H1 (cell line): ENCODE measurements around the gene KCNJ9. TPM values are rescaled to one million over a fixed set of nuclear protein-coding genes. Genes with fewer than 3 reads are reported as not detected.

Experiments used
- CTCF ChIA-PET: fragments of 300-600 bp; sonication (Branson Sonifier 250); formaldehyde crosslinking; loops from one replicate; lab custom pipeline; 2021; ENCODE audit not compliant: partially characterized antibody; lab: Charles Lee
- POLR2A ChIA-PET: fragments of 300-600 bp; sonication (Branson Sonifier 250); formaldehyde crosslinking; loops from one replicate; lab custom pipeline; 2021; ENCODE audit warnings: inconsistent platforms; ENCODE audit not compliant: partially characterized antibody; lab: Charles Lee
- DNase-seq, 2 experiments: peaks; one replicate each; pipeline versions ENCODE4 v3.0.0 to v3.0.0-alpha.2; 2010 to 2022; ENCODE audit warnings: low spot score in 2 of 2, low read depth in 1 of 2, mixed read lengths in 1 of 2
- FAIRE-seq: peaks from 2 replicates; lab custom pipeline; 2011; peaks lifted over from hg19 to GRCh38; lab: Jason Lieb, UNC
- H2AFZ ChIP-seq: 2 replicates; pipeline ENCODE4 v1.8.1; 2012; ENCODE audit warnings: low read length, inconsistent platforms
- H2AK5ac ChIP-seq: 2 replicates; pipeline ENCODE4 v1.6.1; 2013; ENCODE audit warnings: low read depth, low read length
- H2BK120ac ChIP-seq: replicated peaks from 2 replicates; pipeline ENCODE3; 2013; ENCODE audit warnings: low read depth, low read length, inconsistent platforms
- H2BK12ac ChIP-seq: 2 replicates; pipeline ENCODE4 v1.6.1; 2013; ENCODE audit warnings: low read depth, low read length
- H2BK15ac ChIP-seq: 2 replicates; pipeline ENCODE4 v1.6.1; 2013; ENCODE audit warnings: low read length
- H2BK20ac ChIP-seq: 2 replicates; pipeline ENCODE4 v1.6.1; 2013; ENCODE audit warnings: low read length
- H2BK5ac ChIP-seq: 2 replicates; pipeline ENCODE4 v1.6.1; 2013; ENCODE audit warnings: low read depth, low read length
- H3K14ac ChIP-seq: 2 replicates; pipeline ENCODE4 v1.6.1; 2013; ENCODE audit warnings: inconsistent platforms; ENCODE audit not compliant: insufficient read length
- H3K18ac ChIP-seq: 2 replicates; pipeline ENCODE4 v1.6.1; 2013; ENCODE audit warnings: low read length; ENCODE audit errors: extremely low read depth
- H3K23ac ChIP-seq: 2 replicates; pipeline ENCODE4 v1.6.1; 2013; ENCODE audit warnings: inconsistent platforms; ENCODE audit not compliant: insufficient read length
- H3K23me2 ChIP-seq: 2 replicates; pipeline ENCODE4 v1.6.1; 2013; ENCODE audit warnings: low read depth, low read length
- H3K27ac ChIP-seq: 2 replicates; pipeline ENCODE4 v1.6.1; 2011; ENCODE audit warnings: low read depth, low read length, inconsistent platforms
- H3K27me3 ChIP-seq, 4 experiments: replicated peaks in 1 of 4; 1 replicate in 1 of 4; 2 replicates in 3 of 4; pipeline versions ENCODE4 v1.6.1 to v1.8.1; 2011 to 2013; ENCODE audit warnings: low read length in 3 of 4, mild to moderate bottlenecking in 3 of 4, inconsistent platforms in 2 of 4, mixed read lengths in 2 of 4, moderate library complexity in 1 of 4; ENCODE audit not compliant: control insufficient read depth in 3 of 4, insufficient read depth in 3 of 4; ENCODE audit errors: extremely low read depth in 1 of 4
- H3K36me3 ChIP-seq, 4 experiments: 2 replicates each; pipeline versions ENCODE4 v1.6.1 to v1.8.1; 2011 to 2013; ENCODE audit warnings: mild to moderate bottlenecking in 4 of 4, low read length in 3 of 4, moderate library complexity in 2 of 4, control low read depth in 1 of 4, inconsistent platforms in 1 of 4; ENCODE audit not compliant: insufficient read depth in 4 of 4, control insufficient read depth in 2 of 4
- H3K4ac ChIP-seq: replicated peaks from 2 replicates; pipeline ENCODE3; 2013; ENCODE audit warnings: low read length, low read depth, mixed read lengths, inconsistent platforms; ENCODE audit not compliant: insufficient read length
- H3K4me1 ChIP-seq, 4 experiments: replicated peaks in 1 of 4; 1 replicate in 1 of 4; 2 replicates in 3 of 4; pipeline versions ENCODE4 v1.6.1 to v1.8.1; 2011 to 2013; ENCODE audit warnings: low read length in 3 of 4, inconsistent platforms in 2 of 4, mixed read lengths in 1 of 4; ENCODE audit not compliant: insufficient read depth in 4 of 4, control insufficient read depth in 3 of 4
- H3K4me2 ChIP-seq, 2 experiments: 2 replicates each; pipeline versions ENCODE4 v1.6.1 to v1.8.1; 2011 to 2013; ENCODE audit warnings: low read depth in 2 of 2, low read length in 2 of 2, control low read depth in 1 of 2, inconsistent platforms in 1 of 2, mild to moderate bottlenecking in 1 of 2; ENCODE audit not compliant: insufficient read depth in 1 of 2
- H3K4me3 ChIP-seq, 4 experiments: fragments of 200-600, 300-600 bp in 1 of 4; sonication (generic), shearing (Covaris generic), sonication (Bioruptor Twin) in 1 of 4; 2 replicates each; pipeline versions ENCODE4 v1.5.1 to v1.8.1; 2011 to 2016; ENCODE audit warnings: low read length in 4 of 4, low read depth in 3 of 4, control low read depth in 2 of 4, inconsistent platforms in 2 of 4, mild to moderate bottlenecking in 2 of 4, mixed read lengths in 1 of 4, moderate library complexity in 1 of 4; ENCODE audit not compliant: insufficient read depth in 2 of 4; ENCODE audit errors: extremely low read depth in 1 of 4
- H3K56ac ChIP-seq: replicated peaks from 2 replicates; pipeline ENCODE3; 2013; ENCODE audit warnings: low read depth, mild to moderate bottlenecking, mixed read lengths, low read length, inconsistent platforms; ENCODE audit not compliant: insufficient read length
- H3K79me1 ChIP-seq: 2 replicates; pipeline ENCODE4 v1.6.1; 2013; ENCODE audit warnings: low read depth, low read length, control low read depth
- H3K79me2 ChIP-seq, 2 experiments: 2 replicates each; pipeline versions ENCODE4 v1.6.1 to v1.8.1; 2012 to 2013; ENCODE audit warnings: low read length in 2 of 2, mild to moderate bottlenecking in 2 of 2, inconsistent platforms in 1 of 2; ENCODE audit not compliant: insufficient read depth in 2 of 2, control insufficient read depth in 1 of 2
- H3K9ac ChIP-seq, 4 experiments: replicated peaks in 1 of 4; 1 replicate in 1 of 4; 2 replicates in 3 of 4; pipeline versions ENCODE4 v1.6.1 to v1.8.1; 2011 to 2013; ENCODE audit warnings: low read depth in 3 of 4, low read length in 3 of 4, control low read depth in 2 of 4, mild to moderate bottlenecking in 2 of 4, moderate library complexity in 2 of 4, inconsistent platforms in 1 of 4; ENCODE audit errors: extremely low read depth in 1 of 4
- H3K9me3 ChIP-seq, 2 experiments: 2 replicates each; pipeline versions ENCODE4 v1.6.1 to v1.8.1; 2012 to 2013; ENCODE audit warnings: mild to moderate bottlenecking in 2 of 2, moderate library complexity in 2 of 2, control low read depth in 1 of 2, inconsistent platforms in 1 of 2, low read depth in 1 of 2, low read length in 1 of 2, mixed read lengths in 1 of 2; ENCODE audit not compliant: insufficient read depth in 2 of 2
- H4K20me1 ChIP-seq, 2 experiments: replicated peaks in 1 of 2; 2 replicates each; pipeline versions ENCODE3 to v1.8.1; 2011 to 2013; ENCODE audit warnings: inconsistent platforms in 2 of 2, low read length in 2 of 2, mild to moderate bottlenecking in 1 of 2; ENCODE audit not compliant: insufficient read depth in 2 of 2, control insufficient read depth in 1 of 2
- H4K5ac ChIP-seq: 2 replicates; pipeline ENCODE4 v1.6.1; 2013; ENCODE audit warnings: low read length, low read depth, mixed read lengths, inconsistent platforms; ENCODE audit not compliant: insufficient read length
- H4K8ac ChIP-seq: 2 replicates; pipeline ENCODE4 v1.8.0; 2013; ENCODE audit warnings: mild to moderate bottlenecking, moderate library complexity, low read length, inconsistent platforms; ENCODE audit not compliant: insufficient read depth; ENCODE audit errors: extremely low read depth
- H4K91ac ChIP-seq: replicated peaks from 2 replicates; pipeline ENCODE3; 2013; ENCODE audit warnings: low read length, mixed read lengths, inconsistent platforms; ENCODE audit not compliant: insufficient read length
- CHD2 ChIP-seq: IDR thresholded peaks from 2 replicates; pipeline ENCODE4 v1.6.1; 2012; ENCODE audit warnings: low read length, improper control_type of control experiment
- SAP30 ChIP-seq: fragments of 300-600 bp; sonication (generic); IDR thresholded peaks from 2 replicates; pipeline ENCODE4 v1.7.1; 2012; ENCODE audit warnings: low read length, moderate library complexity, mild to moderate bottlenecking, inconsistent platforms; ENCODE audit not compliant: insufficient read depth, insufficient replicate concordance
- WGBS, 2 experiments: shearing (Covaris generic) in 1 of 2; methylation state at CpG; one replicate each; pipeline versions ENCODE4 v1.1.6 to v1.1.7; 2013 to 2015; ENCODE audit warnings: low lambda C conversion rate in 2 of 2, mixed read lengths in 2 of 2, inconsistent platforms in 1 of 2, low coverage in 1 of 2, missing lambda C conversion rate in 1 of 2; ENCODE audit not compliant: insufficient replicate concordance in 2 of 2, insufficient coverage in 1 of 2, insufficient read length in 1 of 2; ENCODE audit errors: extremely low coverage in 1 of 2, missing lambda C conversion rate in 1 of 2; 5-methylcytosine and 5-hydroxymethylcytosine counted together
- polyA plus RNA-seq, 7 experiments: library from polyadenylated mRNA; depleted of rRNA in 3 of 7; stranded (reverse) in 5 of 7; unstranded in 2 of 7; fragments of >200 nt in 5 of 7; fragments of 200-250 nt in 2 of 7; gene quantifications; 1 replicate in 5 of 7; 2 replicates in 1 of 7; 4 replicates in 1 of 7; pipeline versions ENCODE4 v1.2.1 to v1.2.3, GENCODE V29; 2011 to 2013; ENCODE audit warnings: missing spikeins in 2 of 7, mixed read lengths in 2 of 7
- total RNA-seq: library from RNA; stranded (reverse); fragmentation: NEBNext Ultra II Directional; extraction: Animal tissue kit (Norgen Biotek cat#: 25700); gene quantifications from 2 replicates; pipeline ENCODE4 v1.2.1, GENCODE V29; 2021

The KCNJ9 gene
- total and polyA plus RNA-seq, 2 of the 8 experiments (the other 6 are each of a cell fraction or from before 2014, with no cell fraction given), result 0.02 to 0.13 TPM

GRCh38 chr1:160137216-160137862, 56.0 kb downstream of the KCNJ9 start:
- no peak overlapping the region for H2BK20ac ChIP-seq
- no peak overlapping the region for H4K91ac ChIP-seq
- no peak overlapping the region for H3K4me2 ChIP-seq
- no peak overlapping the region for H3K4ac ChIP-seq
- H3K14ac ChIP-seq, result no peak overlapping the region
- 93% methylated on average over 8 of the region's 8 CpGs; no CpG with 5 or more reads in 1 of the 2 experiments for WGBS, 2 experiments
- no peak overlapping the region for H4K8ac ChIP-seq
- no peak overlapping the region for H2AK5ac ChIP-seq
- H3K56ac ChIP-seq, result no peak overlapping the region
- H4K20me1 ChIP-seq, result no peaks in the 10 kb centered on the region
- POLR2A ChIA-PET, result interaction anchor here (1.0 to 1.3 kb wide), 2 partner anchors 10 to 28 kb away, joined by 3 to 4 read pairs; no protein-coding TSS in a partner anchor
- H3K4me1 ChIP-seq, result no peaks in the 10 kb centered on the region
- H2BK120ac ChIP-seq, result no peak overlapping the region
- TF ChIP-seq CHD2, result no peak
- TF ChIP-seq SAP30, result no peak
- H3K18ac ChIP-seq, result no peak overlapping the region
- H3K79me1 ChIP-seq, result no peaks in the 10 kb centered on the region; the same call in 1 of the 2 replicates
- H2AFZ ChIP-seq, result no peak overlapping the region
- H2BK12ac ChIP-seq, result no peak overlapping the region
- CTCF ChIA-PET, result interaction anchor here (0.6 to 2.0 kb wide), 5 partner anchors 12 to 120 kb away, joined by 3 to 7 read pairs (median 3); no protein-coding TSS in a partner anchor
- no peaks in the 10 kb centered on the region for H3K27me3 ChIP-seq
- H3K27ac ChIP-seq, result no peak overlapping the region
- no peak overlapping the region for H3K4me3 ChIP-seq
- H3K9me3 ChIP-seq, result no peaks in the 10 kb centered on the region
- peaks cover 5% of the 10 kb centered on the region; the same call in 1 of the 2 replicates for H3K23me2 ChIP-seq
- DNase-seq (no peak), FAIRE-seq (no peak)
- H2BK15ac ChIP-seq, result no peak overlapping the region
- H4K5ac ChIP-seq, result no peak overlapping the region
- no peaks in the 10 kb centered on the region for H3K79me2 ChIP-seq
- H2BK5ac ChIP-seq, result no peak overlapping the region
- H3K36me3 ChIP-seq, result peaks cover 2 to 50% (median 23%) of the 10 kb centered on the region in 4 experiments; a peak in 6 of 8 replicates
- no peak overlapping the region for H3K9ac ChIP-seq
- no peak overlapping the region for H3K23ac ChIP-seq
